ENCODE data around the gene IGFBP7. TPM values are rescaled to one million over a fixed set of nuclear protein-coding genes. Genes with fewer than 3 reads are reported as not detected.

IGFBP7 gene
- polyA plus RNA-seq, 2 of the 4 experiments (the other 2 are of a cell fraction), result 133 to 227 TPM

- FAIRE-seq (no peak), DNase-seq (ENCODE audit: low read depth in 1 of 2, low spot score in 1 of 2) (no peak), ATAC-seq (no peak)
- POLR2A ChIA-PET, result no interaction called here
- TF ChIP-seq HDAC2 (IDR thresholded peaks at IDR 0.05) (no peak), PBX3 (IDR thresholded peaks at IDR 0.05) (no peak), RNF2 (IDR thresholded peaks at IDR 0.05; ENCODE audit: borderline replicate concordance, low read depth) (no peak), POLR2A (IDR thresholded peaks at IDR 0.05; ENCODE audit: low read length) (no peak), HOXB5 (CRISPR knock-in tag; IDR thresholded peaks at IDR 0.05) (no peak), RARB (CRISPR knock-in tag; IDR thresholded peaks at IDR 0.05) (no peak), CHD2 (IDR thresholded peaks at IDR 0.05; ENCODE audit: low read length, partially characterized antibody) (no peak), TFCP2L1 (CRISPR knock-in tag; IDR thresholded peaks at IDR 0.05) (no peak), KDM1A (IDR thresholded peaks at IDR 0.05; ENCODE audit: low read depth) (no peak), CBX2 (IDR thresholded peaks at IDR 0.05; ENCODE audit: borderline replicate concordance, low read depth) (no peak), EHF (CRISPR knock-in tag; IDR thresholded peaks at IDR 0.05) (no peak), CEBPB (IDR thresholded peaks at IDR 0.05) (no peak)
- TF ChIP-seq, protein P1, sequence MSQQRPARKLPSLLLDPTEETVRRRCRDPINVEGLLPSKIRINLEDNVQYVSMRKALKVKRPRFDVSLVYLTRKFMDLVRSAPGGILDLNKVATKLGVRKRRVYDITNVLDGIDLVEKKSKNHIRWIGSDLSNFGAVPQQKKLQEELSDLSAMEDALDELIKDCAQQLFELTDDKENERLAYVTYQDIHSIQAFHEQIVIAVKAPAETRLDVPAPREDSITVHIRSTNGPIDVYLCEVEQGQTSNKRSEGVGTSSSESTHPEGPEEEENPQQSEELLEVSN (IDR thresholded peaks at IDR 0.05; ENCODE audit: borderline replicate concordance, low read depth), result no peak
- TF ChIP-seq, protein P2, sequence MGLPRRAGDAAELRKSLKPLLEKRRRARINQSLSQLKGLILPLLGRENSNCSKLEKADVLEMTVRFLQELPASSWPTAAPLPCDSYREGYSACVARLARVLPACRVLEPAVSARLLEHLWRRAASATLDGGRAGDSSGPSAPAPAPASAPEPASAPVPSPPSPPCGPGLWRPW (IDR thresholded peaks at IDR 0.05), result no peak
- peak overlapping the region; percentile 1 to 89; a peak in 3 of 6 replicates for H3K27ac ChIP-seq
- no peak overlapping the region for H3K4me3 ChIP-seq
- no peaks in the 10 kb centered on the region; the same call in 2 of the 3 replicates for H3K9me3 ChIP-seq
- CTCF ChIA-PET, result no interaction called here
- WGBS (ENCODE audit: missing lambda C conversion rate), result 84% methylated on average over 2 of the region's 2 CpGs
- H3K4me2 ChIP-seq, result no peak overlapping the region
- H3K4me1 ChIP-seq, result peaks cover 33% of the 10 kb centered on the region
Measured at GRCh38 chr4:57117491-57117890, 7.3 kb upstream of the IGFBP7 start.

GRCh38 chr4:57116245-57116644 lies 6.1 kb upstream of the IGFBP7 start:
- ChIA-PET CTCF (interaction anchor here (1.2 kb wide), 2 partner anchors 19 to 47 kb away, joined by 4 read pairs; no protein-coding TSS in a partner anchor), POLR2A (no interaction called here)
- H3K4me1 ChIP-seq, result peaks cover 39% of the 10 kb centered on the region
- H3K4me3 ChIP-seq, result no peak overlapping the region
- TF ChIP-seq RARB (CRISPR knock-in tag; IDR thresholded peaks at IDR 0.05) (no peak), ZSCAN20 (CRISPR knock-in tag; IDR thresholded peaks at IDR 0.05) (no peak), ZNF302 (CRISPR knock-in tag; IDR thresholded peaks at IDR 0.05) (no peak), JUN (IDR thresholded peaks at IDR 0.05) (no peak), MYC (IDR thresholded peaks at IDR 0.05; ENCODE audit: borderline replicate concordance, low read length) (no peak), KDM1A (IDR thresholded peaks at IDR 0.05; ENCODE audit: low read depth) (no peak), ZFP36 (IDR thresholded peaks at IDR 0.05; ENCODE audit: borderline replicate concordance, partially characterized antibody) (no peak), PHF8 (IDR thresholded peaks at IDR 0.05; ENCODE audit: borderline replicate concordance, low read depth) (no peak), RNF2 (IDR thresholded peaks at IDR 0.05; ENCODE audit: borderline replicate concordance, low read depth) (no peak), ZC3H11A (IDR thresholded peaks at IDR 0.05) (no peak), GATA3 (IDR thresholded peaks at IDR 0.05; ENCODE audit: borderline replicate concordance) (no peak), NR3C1 (IDR thresholded peaks at IDR 0.05) (no peak), EHMT2 (IDR thresholded peaks at IDR 0.05; ENCODE audit: low read depth) (no peak), NFE2L2 (conservative IDR thresholded peaks at IDR 0.05; ENCODE audit: low read length) (no peak)
- no peak overlapping the region for H3K4me2 ChIP-seq
- peak overlapping the region in 1 of 2 experiments; percentile 46; a peak in 1 of 6 replicates for H3K27ac ChIP-seq
- H3K9me3 ChIP-seq, result no peaks in the 10 kb centered on the region
- FAIRE-seq (no peak), DNase-seq (ENCODE audit: low read depth in 1 of 2, low spot score in 1 of 2) (no peak), ATAC-seq (no peak)
- WGBS (ENCODE audit: missing lambda C conversion rate), result 65% methylated on average over 3 of the region's 3 CpGs

GRCh38 chr4:57114973-57115372 lies 4.8 kb upstream of the IGFBP7 start:
- no peak overlapping the region for H3K4me2 ChIP-seq
- ChIA-PET POLR2A (no interaction called here), CTCF (no interaction called here)
- FAIRE-seq, result no peak
- H3K4me1 ChIP-seq, result peaks cover 47% of the 10 kb centered on the region
- ATAC-seq, result no peak
- H3K4me3 ChIP-seq, result no peak overlapping the region
- TF ChIP-seq USF2 (IDR thresholded peaks at IDR 0.05) (no peak), POLR2AphosphoS2 (conservative IDR thresholded peaks at IDR 0.05; ENCODE audit: low read length) (no peak), EHMT2 (IDR thresholded peaks at IDR 0.05; ENCODE audit: low read depth) (no peak), ESRRA (IDR thresholded peaks at IDR 0.05; ENCODE audit: borderline replicate concordance, low read length) (no peak), FOSB (CRISPR knock-in tag; IDR thresholded peaks at IDR 0.05) (no peak), MAFK (IDR thresholded peaks at IDR 0.05; ENCODE audit: partially characterized antibody) (no peak), RCOR1 (IDR thresholded peaks at IDR 0.05; ENCODE audit: low read depth, low read length) (no peak), GATA3 (IDR thresholded peaks at IDR 0.05; ENCODE audit: borderline replicate concordance) (no peak), HEYL (CRISPR knock-in tag; IDR thresholded peaks at IDR 0.05) (no peak), SREBF2 (IDR thresholded peaks at IDR 0.05) (no peak), HOXB13 (CRISPR knock-in tag; IDR thresholded peaks at IDR 0.05; ENCODE audit: low read depth) (no peak)
- TF ChIP-seq, protein P2 (IDR thresholded peaks at IDR 0.05), result no peak
- TF ChIP-seq, protein P1 (IDR thresholded peaks at IDR 0.05; ENCODE audit: borderline replicate concordance, low read depth), result no peak
- DNase-seq (ENCODE audit: low read depth in 1 of 2, low spot score in 1 of 2), result no peak
- H3K27ac ChIP-seq, result peak overlapping the region in 1 of 2 experiments; percentile 33; a peak in 1 of 6 replicates
- H3K9me3 ChIP-seq, result no peaks in the 10 kb centered on the region
